ENCODE data around the gene TMTC2.
A peak's percentile ranks its signal among the peaks of the same experiment; 100 is the strongest.
"Not testable (repeated sequence)": the region's sequence is repeated elsewhere in the genome, so short reads cannot be mapped to it uniquely, and the experiment has no call there.

The TMTC2 gene

DNA sequence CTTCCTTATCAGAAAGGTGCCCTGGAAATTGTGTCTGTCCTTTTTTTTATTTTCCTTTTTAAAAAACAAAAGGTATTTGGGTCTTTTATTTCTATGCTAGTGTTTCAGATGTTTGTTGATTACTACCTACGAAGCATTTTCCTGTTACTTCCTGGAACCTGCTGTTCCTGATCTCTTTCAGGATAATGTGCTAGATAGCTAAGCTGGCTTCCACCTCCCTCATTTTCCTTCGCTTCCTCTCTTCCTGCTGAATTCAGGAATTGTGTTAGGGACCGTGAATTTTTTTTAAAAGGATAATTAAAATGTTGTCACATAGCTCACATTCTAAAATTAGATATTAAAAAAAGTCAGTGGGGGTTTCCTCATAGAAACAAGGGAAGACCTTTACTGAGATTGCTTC is 27.7 kb downstream of the TMTC2 start:
- H3K4me3 ChIP-seq (ENCODE audit: low read length), result no peak overlapping the region
- no peak for DNase-seq (ENCODE audit: low read depth, low spot score)

DNA sequence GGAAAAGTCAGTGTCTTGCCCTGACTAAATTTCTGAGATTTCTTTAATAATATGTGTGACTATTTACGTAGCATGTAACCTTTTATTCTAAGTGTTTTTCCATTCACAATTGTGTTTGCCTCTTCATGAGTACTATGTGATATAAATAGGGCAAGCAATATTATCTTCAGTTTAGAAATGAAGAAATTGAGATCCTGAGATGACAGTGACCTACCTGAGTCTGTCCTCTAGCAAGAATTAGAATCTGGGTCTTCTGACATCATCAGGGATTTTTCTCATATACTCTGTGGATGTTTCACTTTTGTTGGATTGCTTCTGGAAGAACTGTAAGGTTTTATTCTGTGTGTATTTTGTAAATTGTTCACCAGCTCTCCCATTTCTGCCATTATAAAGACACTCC is 35.0 kb downstream of the TMTC2 start:
- no peak overlapping the region for H3K4me3 ChIP-seq (ENCODE audit: low read length)
- no peak for DNase-seq (ENCODE audit: low read depth, low spot score)

- H3K4me3 ChIP-seq (ENCODE audit: low read length), result no peak overlapping the region
- no peak for DNase-seq (ENCODE audit: low read depth, low spot score)
Observed at GRCh38 chr12:82723093-82723492, 36.4 kb downstream of the TMTC2 start.

DNA sequence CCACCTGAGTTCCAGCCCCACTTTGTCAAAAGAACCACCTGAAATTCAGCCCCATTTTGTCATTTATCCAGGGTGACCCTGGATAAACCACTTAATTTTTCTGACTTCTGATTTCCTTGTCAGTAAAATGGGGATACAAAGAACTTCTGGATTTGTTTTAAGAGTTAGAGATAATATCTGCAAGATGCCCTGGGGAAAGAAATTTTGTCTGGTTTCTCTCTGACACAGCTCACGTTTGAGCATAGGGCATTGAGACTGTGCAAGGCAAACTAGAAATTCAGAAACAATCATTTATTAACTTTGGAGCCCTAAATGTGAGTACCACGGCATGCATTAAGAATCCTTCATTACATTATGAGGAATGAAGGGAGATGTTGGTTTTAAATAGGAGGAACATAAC is 37.2 kb downstream of the TMTC2 start:
- no peak for DNase-seq (ENCODE audit: low read depth, low spot score)
- H3K4me3 ChIP-seq (ENCODE audit: low read length), result no peak overlapping the region

DNA sequence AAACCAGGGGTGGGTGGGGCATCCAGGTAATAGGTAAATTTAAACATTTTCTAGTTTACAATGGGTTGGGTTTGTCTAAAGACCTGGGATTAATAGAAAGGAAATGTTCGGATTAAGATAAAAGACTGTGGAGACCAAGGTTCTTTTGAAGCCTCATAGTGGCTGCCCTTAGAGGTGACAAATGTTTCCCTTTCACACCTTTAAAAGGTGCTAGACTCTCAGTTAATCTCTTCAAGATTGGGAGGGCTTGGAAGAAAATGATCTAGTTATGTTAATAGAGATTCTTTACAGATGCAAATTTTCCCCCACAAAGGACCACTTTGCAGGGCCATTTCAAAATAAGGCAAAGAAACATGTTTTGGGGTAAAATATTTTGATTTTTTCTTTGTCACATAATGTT is 39.0 kb downstream of the TMTC2 start:
- no peak for DNase-seq (ENCODE audit: low read depth, low spot score)
- H3K4me3 ChIP-seq (ENCODE audit: low read length), result no peak overlapping the region

- no peak for DNase-seq (ENCODE audit: low read depth, low spot score)
- no peak overlapping the region for H3K4me3 ChIP-seq (ENCODE audit: low read length)
Observed at GRCh38 chr12:82727886-82728285, 41.2 kb downstream of the TMTC2 start.

GRCh38 chr12:82728710-82729109 is 42.0 kb downstream of the TMTC2 start:
- no peak for DNase-seq (ENCODE audit: low read depth, low spot score)
- H3K4me3 ChIP-seq (ENCODE audit: low read length), result no peak overlapping the region

DNA sequence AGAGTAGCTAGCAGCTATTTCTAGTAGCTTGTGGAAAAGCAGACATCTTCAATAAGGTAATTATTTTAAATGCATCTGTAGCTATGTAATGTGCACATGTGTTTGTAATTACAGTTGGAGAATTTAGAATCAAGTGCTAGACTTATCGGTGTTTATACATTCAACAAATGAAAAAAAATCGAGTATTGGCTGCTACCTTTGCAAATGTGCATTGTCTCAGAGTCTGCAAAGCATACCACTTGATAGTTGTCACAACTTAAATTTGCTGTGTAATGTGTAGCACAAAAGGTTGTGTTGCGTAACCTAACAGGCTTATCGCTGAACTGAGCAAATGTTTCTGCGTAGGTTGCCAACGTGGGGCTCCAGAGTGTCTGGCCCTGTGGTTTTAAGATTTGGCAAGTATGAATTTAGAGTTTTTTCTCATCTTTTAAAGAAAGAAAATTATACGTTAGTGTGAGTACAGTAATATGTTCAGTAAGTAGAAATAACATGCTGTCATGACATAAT is 44.3 kb downstream of the TMTC2 start:
- no peak overlapping the region for H3K4me3 ChIP-seq (ENCODE audit: low read length)
- no peak for DNase-seq (ENCODE audit: low read depth, low spot score)

GRCh38 chr12:82740129-82741000 is 53.7 kb downstream of the TMTC2 start:
- no peak for DNase-seq (ENCODE audit: low read depth, low spot score)
- H3K4me3 ChIP-seq (ENCODE audit: low read length), result no peak overlapping the region

DNA sequence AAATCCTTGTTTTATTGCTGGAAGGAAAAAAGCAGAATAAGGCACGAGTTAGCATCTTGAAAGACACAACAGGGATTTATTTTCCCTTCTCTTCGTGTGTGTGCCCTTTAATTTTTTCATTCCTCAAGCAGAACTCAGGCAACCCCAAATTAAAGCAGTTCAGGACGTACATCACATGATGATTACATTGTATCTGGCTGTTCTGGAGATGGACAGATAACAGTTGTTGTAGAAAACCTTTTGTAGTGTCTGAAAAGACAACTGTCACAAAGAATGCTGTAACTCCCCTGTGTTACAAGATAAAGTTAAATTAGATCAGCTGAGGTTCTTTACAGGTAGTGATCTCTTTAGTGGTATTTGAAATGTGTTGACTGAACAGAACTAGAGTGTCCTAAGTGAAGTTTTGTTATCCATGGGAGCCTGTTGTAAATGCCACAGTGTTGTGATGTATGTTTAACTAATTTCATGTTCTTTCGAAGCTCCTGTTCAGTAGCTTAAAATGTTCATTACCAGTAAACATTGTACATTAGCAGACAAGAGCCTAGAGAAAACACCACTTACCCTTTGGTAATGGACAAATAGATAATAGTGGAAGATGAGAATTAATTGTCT is 58.5 kb downstream of the TMTC2 start:
- peak; percentile 5 for DNase-seq (ENCODE audit: low read depth, low spot score)
- H3K4me3 ChIP-seq (ENCODE audit: low read length), result no peak overlapping the region

- DNase-seq (ENCODE audit: low read depth, low spot score), result no peak
- H3K4me3 ChIP-seq (ENCODE audit: low read length), result no peak overlapping the region
Observed at GRCh38 chr12:82745807-82746206, 59.1 kb downstream of the TMTC2 start.

GRCh38 chr12:82746668-82747067 is 60.0 kb downstream of the TMTC2 start:
- DNase-seq (ENCODE audit: low read depth, low spot score), result no peak
- no peak overlapping the region for H3K4me3 ChIP-seq (ENCODE audit: low read length)

DNA sequence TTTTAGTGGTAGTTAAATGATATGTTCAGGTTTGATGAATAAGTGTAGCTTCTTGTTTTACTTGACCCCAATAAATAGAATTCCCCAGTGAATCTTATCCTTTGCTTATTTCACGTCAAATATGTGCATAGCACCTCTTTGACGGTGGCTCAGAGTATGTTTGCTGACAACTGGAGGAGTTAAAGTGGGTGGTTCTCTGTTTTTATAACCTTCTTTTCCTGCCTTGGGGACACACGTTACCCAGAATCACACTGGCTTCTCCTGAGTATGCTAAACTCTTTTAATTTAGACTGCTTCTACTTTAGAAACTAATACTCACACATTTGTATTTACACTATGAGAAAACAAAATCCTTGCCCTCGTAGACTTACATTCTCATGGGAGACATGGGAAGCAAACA is 62.3 kb downstream of the TMTC2 start:
- no peak for DNase-seq (ENCODE audit: low read depth, low spot score)
- H3K4me3 ChIP-seq (ENCODE audit: low read length), result no peak overlapping the region

- no peak for DNase-seq (ENCODE audit: low read depth, low spot score)
- H3K4me3 ChIP-seq (ENCODE audit: low read length), result no peak overlapping the region
Observed at GRCh38 chr12:82754856-82755255, 68.2 kb downstream of the TMTC2 start.

DNA sequence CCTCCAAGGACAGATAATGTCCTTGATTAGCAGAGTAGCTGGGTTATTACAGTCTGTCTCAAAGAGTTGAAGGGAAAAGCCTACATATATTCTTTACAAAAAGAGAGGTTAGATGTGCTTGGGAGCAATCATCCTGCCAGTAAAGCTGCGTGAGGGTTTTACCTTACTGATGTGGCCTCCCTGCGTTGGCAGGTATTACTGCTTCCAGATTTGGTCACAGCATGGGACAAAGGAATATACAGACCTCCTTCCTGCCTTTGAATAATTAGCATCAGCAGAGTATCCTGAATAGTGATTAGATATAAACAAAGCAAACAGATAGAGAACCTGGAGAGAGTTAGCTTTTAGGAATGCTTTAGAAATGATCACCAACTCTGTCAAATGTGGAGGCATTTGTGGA is 69.6 kb downstream of the TMTC2 start:
- DNase-seq (ENCODE audit: low read depth, low spot score), result no peak
- no peak overlapping the region for H3K4me3 ChIP-seq (ENCODE audit: low read length)

GRCh38 chr12:82757059-82757458 is 70.4 kb downstream of the TMTC2 start:
- H3K4me3 ChIP-seq (ENCODE audit: low read length), result no peak overlapping the region

GRCh38 chr12:82757656-82758055 is 71.0 kb downstream of the TMTC2 start:
- H3K4me3 ChIP-seq (ENCODE audit: low read length), result no peak overlapping the region
- no peak for DNase-seq (ENCODE audit: low read depth, low spot score)

More at GRCh38 chr12:82757059-82757458, 70.4 kb downstream of the TMTC2 start:
- DNase-seq (ENCODE audit: low read depth, low spot score), result no peak

DNA sequence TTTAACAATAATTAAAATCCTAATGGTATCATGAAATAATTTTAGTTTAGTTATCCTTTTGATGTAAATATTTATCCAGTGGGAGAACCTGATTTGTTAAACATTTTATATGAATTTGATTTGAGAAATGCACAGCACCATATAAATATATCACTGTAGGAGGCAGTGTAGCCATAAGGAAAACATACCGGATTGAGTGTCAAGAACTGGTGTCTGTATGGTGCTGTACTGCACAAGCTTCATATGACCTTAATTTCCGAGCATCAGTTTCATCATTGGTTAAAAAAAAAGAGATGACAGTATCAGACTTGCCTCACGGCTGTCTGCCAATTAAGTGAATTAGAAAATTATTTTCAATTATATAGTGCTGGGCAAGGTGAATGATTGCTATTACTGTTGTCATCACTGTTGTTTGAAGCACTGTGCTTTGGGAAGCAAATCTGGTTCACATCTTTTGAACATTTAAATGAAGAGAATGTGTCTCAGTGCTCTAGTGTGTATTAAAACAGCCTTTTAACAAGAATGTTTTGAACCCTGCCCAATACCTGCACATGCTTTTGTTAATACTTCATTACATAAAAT is 72.1 kb downstream of the TMTC2 start:
- no peak for DNase-seq (ENCODE audit: low read depth, low spot score)
- no peak overlapping the region for H3K4me3 ChIP-seq (ENCODE audit: low read length)

- H3K4me3 ChIP-seq (ENCODE audit: low read length), result no peak overlapping the region
- no peak for DNase-seq (ENCODE audit: low read depth, low spot score)
Observed at GRCh38 chr12:82760423-82760822, 73.7 kb downstream of the TMTC2 start.

DNA sequence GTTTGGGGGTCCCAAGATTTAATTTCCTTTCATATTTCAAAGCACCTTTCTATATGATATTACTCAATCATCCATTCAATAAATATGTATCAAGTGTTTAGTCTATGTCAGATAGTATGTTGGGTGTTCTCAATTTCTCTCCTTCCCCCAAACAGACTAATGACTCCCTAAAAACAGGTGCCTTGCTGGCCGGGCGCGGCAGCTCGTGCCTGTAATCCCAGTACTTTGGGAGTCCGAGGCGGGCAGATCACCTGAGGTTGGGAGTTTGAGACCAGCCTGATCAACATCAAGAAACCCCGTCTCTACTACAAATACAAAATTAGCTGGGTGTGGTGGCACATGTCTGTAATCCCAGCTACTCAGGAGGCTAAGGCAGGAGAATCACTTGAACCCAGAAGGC is 78.5 kb downstream of the TMTC2 start:
- not testable (repeated sequence) for H3K4me3 ChIP-seq (ENCODE audit: low read length); DNase-seq (ENCODE audit: low read depth, low spot score)
